Thyroid gland (tissue), 4 donors: ENCODE data around the gene RPH3AL.

Experiments used
- POLR2A ChIP-seq, 2 donors: fragments of 450-650 bp; IDR thresholded peaks; one replicate each; pipeline ENCODE4 v1.6.1; 2017; ENCODE audit warnings: antibody characterized with exemption in 2 of 2, mild to moderate bottlenecking in 2 of 2, moderate library complexity in 1 of 2
- TF ChIP-seq, protein P1 (sequence below), 6 experiments: fragments of 200-600 bp in 3 of 6; fragments of 450-650 bp in 3 of 6; sonication (generic) in 3 of 6; IDR thresholded peaks; one replicate each; pipeline ENCODE4 v1.5.1; 2016 to 2019; ENCODE audit warnings: antibody characterized with exemption in 6 of 6, mild to moderate bottlenecking in 2 of 6, inconsistent platforms in 1 of 6, moderate library complexity in 1 of 6

- TF ChIP-seq, protein P1, sequence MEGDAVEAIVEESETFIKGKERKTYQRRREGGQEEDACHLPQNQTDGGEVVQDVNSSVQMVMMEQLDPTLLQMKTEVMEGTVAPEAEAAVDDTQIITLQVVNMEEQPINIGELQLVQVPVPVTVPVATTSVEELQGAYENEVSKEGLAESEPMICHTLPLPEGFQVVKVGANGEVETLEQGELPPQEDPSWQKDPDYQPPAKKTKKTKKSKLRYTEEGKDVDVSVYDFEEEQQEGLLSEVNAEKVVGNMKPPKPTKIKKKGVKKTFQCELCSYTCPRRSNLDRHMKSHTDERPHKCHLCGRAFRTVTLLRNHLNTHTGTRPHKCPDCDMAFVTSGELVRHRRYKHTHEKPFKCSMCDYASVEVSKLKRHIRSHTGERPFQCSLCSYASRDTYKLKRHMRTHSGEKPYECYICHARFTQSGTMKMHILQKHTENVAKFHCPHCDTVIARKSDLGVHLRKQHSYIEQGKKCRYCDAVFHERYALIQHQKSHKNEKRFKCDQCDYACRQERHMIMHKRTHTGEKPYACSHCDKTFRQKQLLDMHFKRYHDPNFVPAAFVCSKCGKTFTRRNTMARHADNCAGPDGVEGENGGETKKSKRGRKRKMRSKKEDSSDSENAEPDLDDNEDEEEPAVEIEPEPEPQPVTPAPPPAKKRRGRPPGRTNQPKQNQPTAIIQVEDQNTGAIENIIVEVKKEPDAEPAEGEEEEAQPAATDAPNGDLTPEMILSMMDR (IDR thresholded peaks at IDR 0.05), result no peak
- TF ChIP-seq POLR2A (IDR thresholded peaks at IDR 0.05), result no peak
These were observed 101.9 kb downstream of the RPH3AL start for GRCh38 chr17:250487-251300.
